HG02678 (cell line): ENCODE results near the gene LCLAT1.
"Not testable (repeated sequence)": the region's sequence is repeated elsewhere in the genome, so short reads cannot be mapped to it uniquely, and the experiment has no call there.

Experiments used
- ATAC-seq: cut with Tn5 transposase; IDR thresholded peaks from one replicate; pipeline ENCODE4 v1.9.1; 2021; ENCODE audit warnings: mild to moderate bottlenecking, moderate library complexity; ENCODE audit not compliant: unreplicated experiment

LCLAT1 gene

GRCh38 chr2:30513649-30514048 lies 66.6 kb downstream of the LCLAT1 start:
- ATAC-seq: not testable (repeated sequence)

DNA sequence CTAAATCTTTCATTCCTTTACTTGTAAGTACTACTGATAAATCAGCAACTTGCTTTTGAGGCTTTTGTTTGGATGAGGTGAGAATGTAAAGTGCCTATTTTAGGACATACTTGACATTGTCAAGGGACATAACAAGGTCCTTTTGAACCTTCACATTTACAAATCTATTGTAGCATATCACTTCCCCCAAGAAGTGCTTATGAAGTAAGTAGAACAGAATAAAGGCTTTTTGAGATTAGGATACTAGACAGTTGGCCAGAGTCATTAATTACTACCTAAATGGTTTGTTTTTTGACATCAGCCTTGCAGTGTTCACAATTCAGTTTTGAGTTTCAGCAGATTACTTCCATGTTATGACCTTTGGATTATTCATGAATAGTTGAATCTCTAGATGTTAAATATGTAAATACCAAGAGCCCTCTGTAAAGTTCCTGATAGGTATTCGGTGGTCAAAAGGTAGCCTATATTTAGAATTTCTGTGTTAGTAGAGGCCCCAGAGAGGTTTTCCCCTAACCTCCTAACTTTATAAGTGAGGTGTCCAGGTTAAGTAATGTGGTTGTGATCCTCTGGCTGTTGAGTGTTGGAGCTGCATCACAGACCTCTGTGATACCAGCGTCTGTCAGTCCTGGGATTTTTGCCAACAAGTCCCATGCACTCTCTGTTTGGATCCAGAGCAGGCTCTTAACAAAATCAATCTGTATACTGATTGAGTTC lies 67.2 kb downstream of the LCLAT1 start:
- peak; percentile 53 for ATAC-seq

- ATAC-seq: no peak
These were observed 67.9 kb downstream of the LCLAT1 start for GRCh38 chr2:30514848-30515435.

GRCh38 chr2:30516166-30516565 lies 69.1 kb downstream of the LCLAT1 start:
- no peak for ATAC-seq

- ATAC-seq: no peak
These were observed 72.8 kb downstream of the LCLAT1 start for GRCh38 chr2:30519796-30520195.

GRCh38 chr2:30522421-30522820 lies 75.4 kb downstream of the LCLAT1 start:
- ATAC-seq: no peak

- no peak for ATAC-seq
These were observed 80.4 kb downstream of the LCLAT1 start for GRCh38 chr2:30527411-30527810.

DNA sequence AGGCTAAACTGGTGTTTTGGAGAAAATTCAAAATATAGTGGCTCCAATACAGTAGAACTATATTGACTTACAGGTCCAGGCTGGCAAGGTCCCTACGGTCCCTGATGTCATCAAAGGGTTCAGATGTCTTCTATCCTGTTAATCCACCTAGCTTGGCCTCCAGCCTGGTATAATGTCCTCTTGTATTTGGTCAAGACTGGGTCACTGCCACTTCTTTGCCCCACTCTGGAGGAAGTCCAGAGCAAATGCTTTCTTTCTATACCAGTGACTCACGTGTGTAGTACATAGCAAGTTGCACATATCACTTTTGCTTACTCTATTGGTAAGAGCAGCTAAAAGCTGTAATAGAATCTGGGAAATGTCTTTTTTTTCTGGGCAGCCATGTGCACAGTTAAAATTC lies 80.8 kb downstream of the LCLAT1 start:
- ATAC-seq: no peak

- no peak for ATAC-seq
These were observed 83.3 kb downstream of the LCLAT1 start for GRCh38 chr2:30530346-30530745.

GRCh38 chr2:30541680-30542079 lies 94.6 kb downstream of the LCLAT1 start:
- ATAC-seq: no peak

- no peak for ATAC-seq
These were observed 98.8 kb downstream of the LCLAT1 start for GRCh38 chr2:30545875-30546274.

GRCh38 chr2:30548386-30548785 lies 101.3 kb downstream of the LCLAT1 start:
- no peak for ATAC-seq

DNA sequence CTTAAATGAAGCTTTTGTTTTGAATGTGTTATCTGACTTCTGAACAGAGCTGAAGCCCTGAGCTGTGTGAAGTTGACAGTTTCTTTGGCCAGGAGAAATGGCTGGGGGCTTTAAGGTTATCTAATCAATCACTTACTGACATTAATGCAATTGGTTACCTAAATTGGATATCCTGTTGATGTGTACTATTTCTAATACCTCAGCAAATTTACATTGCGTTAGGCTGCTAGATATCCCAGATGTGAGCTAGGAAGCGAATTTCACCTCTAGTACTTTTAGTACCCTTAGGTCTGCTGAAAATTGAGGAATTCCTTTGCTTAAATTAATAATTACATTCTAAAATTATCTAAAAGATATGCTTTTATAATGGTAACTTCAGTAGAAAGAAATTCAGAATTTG lies 102.0 kb downstream of the LCLAT1 start:
- no peak for ATAC-seq

- ATAC-seq: no peak
These were observed 112.7 kb downstream of the LCLAT1 start for GRCh38 chr2:30559544-30560275.

DNA sequence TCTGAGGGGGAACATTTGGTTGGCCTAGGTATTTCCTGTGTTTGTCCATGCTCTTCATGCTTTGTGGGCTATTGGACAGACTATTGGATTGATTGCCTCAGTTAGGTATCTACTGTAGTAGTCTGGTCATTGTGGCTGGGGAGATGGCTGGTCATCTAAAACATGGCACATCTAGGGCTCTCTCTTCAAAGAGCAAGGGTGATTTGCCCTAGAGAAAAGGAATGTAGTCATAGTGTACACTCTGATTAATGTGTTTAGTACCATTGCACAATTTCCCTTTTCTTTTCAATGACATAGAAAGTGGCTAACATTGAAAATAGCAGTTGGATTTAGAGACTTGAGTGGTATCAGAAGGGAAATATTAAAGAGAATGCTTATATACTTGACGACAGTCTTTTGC lies 114.3 kb downstream of the LCLAT1 start:
- no peak for ATAC-seq

DNA sequence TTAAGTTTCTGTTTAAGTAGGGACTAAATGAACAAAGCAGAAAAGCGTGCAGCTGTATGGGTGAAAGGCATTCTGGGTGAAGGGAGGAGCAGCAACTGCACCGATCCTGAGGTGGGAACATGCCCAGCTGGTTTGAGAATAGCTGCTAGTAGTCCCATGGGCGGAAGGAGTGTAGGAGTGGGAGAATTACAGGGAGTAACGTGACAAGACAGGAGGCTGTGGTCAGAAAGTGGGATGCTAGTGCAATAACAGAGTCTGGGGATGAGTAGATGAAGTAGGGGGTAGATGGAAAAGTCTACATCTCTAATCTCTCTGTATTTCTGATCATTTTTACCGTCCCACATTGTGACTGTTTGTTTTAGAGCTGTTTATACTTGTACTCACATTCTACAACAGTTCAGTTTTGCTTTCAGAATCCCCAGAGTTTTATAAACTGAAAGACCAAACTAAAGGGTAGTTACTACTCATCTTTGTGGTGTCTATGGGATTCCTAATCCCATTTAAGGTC lies 118.9 kb downstream of the LCLAT1 start:
- no peak for ATAC-seq

DNA sequence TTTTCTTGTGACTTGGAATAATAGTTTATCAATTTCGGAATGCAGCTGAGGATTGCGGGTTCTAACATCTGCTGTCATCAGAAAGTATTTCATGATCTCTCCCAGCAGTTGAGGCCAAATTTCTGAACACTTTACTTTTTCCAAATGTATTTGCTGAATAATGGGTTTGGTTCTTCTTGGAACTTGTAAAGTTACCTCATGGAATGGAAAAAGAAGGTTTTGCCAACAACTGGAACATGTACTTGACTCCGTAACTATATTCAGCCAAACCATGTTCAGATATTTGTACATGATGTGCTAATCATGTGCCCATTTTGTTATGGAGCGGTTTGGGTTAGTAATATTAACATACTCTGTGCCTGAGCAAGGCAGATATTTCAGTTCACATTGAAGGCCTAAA lies 119.6 kb downstream of the LCLAT1 start:
- ATAC-seq: no peak

- no peak for ATAC-seq
These were observed 120.3 kb downstream of the LCLAT1 start for GRCh38 chr2:30567317-30567716.

DNA sequence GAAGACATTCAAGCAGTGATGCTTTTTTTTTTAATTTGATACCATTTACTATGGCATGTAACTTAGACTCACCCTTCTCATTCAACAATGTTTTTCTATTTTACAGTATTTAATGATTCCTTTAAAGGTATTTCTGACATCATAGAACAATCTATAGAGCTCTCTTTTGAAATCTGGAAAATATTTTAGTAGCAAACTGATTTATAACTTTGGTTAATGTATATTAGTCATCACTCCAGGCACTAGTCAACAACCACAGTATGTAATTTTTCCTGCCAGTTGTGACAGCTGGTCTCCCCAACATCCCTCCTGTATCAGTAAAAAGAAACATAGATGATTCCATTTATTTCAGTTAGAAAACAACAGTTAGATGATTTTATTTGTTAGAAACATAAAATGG lies 122.9 kb downstream of the LCLAT1 start:
- no peak for ATAC-seq

DNA sequence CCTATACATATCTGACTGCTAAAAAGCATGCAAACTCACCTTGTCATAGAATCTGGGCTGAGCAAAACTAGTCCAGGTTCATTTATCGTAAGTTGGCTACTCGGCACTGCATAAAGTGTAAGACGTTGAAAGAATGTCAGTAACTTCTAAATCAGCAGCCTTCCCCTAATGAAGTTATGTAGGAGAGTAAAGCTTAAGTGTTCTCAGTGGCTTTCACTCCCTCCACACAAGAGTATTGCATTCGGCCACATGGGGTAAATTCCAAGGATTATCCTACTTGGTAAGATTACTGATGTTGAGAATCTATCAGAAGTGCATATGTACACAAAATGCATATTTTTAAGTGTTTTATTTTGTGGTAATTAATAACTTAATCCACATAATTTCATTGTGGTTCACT lies 130.1 kb downstream of the LCLAT1 start:
- no peak for ATAC-seq

GRCh38 chr2:30580391-30580790 lies 133.3 kb downstream of the LCLAT1 start:
- no peak for ATAC-seq

GRCh38 chr2:30582521-30582920 lies 135.5 kb downstream of the LCLAT1 start:
- no peak for ATAC-seq
